Cardiac fibroblast (primary cell): ENCODE data around the gene EPAS1.

Experiments used
- DNase-seq, 2 donors: peaks; one replicate each; pipeline versions ENCODE4 v3.0.0 to v3.0.0-alpha.2; 2010; ENCODE audit warnings: low read depth in 2 of 2
- H3K4me3 ChIP-seq, 2 donors: replicated peaks in 1 of 2; 1 replicate in 1 of 2; 2 replicates in 1 of 2; pipeline ENCODE4 v1.5.1; 2011; ENCODE audit warnings: low read depth in 2 of 2, low read length in 2 of 2, mild to moderate bottlenecking in 2 of 2, moderate library complexity in 1 of 2
- CTCF ChIP-seq: IDR thresholded peaks from one replicate; pipeline ENCODE4 v1.5.1; 2011; ENCODE audit warnings: low read depth, mild to moderate bottlenecking, low read length, inconsistent platforms

Gene EPAS1

GRCh38 chr2:46389417-46389916 is 92.3 kb downstream of the EPAS1 start:
- TF ChIP-seq CTCF, result no peak
- no peak overlapping the region for H3K4me3 ChIP-seq
- DNase-seq, result peak; percentile 38 to 40

- no peak overlapping the region for H3K4me3 ChIP-seq
- no peak for TF ChIP-seq CTCF
- no peak for DNase-seq
Observed at GRCh38 chr2:46390036-46390435, 92.8 kb downstream of the EPAS1 start.

GRCh38 chr2:46390901-46391395 is 93.7 kb downstream of the EPAS1 start:
- no peak for TF ChIP-seq CTCF
- H3K4me3 ChIP-seq, result no peak overlapping the region
- DNase-seq, result no peak

GRCh38 chr2:46392561-46393346 is 95.5 kb downstream of the EPAS1 start:
- TF ChIP-seq CTCF, result no peak
- no peak overlapping the region for H3K4me3 ChIP-seq
- no peak for DNase-seq

GRCh38 chr2:46393347-46393820 is 96.2 kb downstream of the EPAS1 start:
- H3K4me3 ChIP-seq, result no peak overlapping the region
- no peak for DNase-seq
- no peak for TF ChIP-seq CTCF

- H3K4me3 ChIP-seq, result no peak overlapping the region
- DNase-seq, result no peak
- TF ChIP-seq CTCF, result no peak
Observed at GRCh38 chr2:46393865-46394264, 96.7 kb downstream of the EPAS1 start.
